SK-N-SH treated with all-trans-retinoic acid at 6 μM for 48 hours (cell line): Measurements from ENCODE around the gene TESK1.

Source experiments
- ATAC-seq: fragments of 200-7000 bp; cut with Tn5 transposase; 3 replicates; pipeline ENCODE4 v1.9.1; 2020; ENCODE audit warnings: mild to moderate bottlenecking, moderate library complexity
- ARNTL ChIP-seq: fragments of 450-650 bp; formaldehyde crosslinking; IDR thresholded peaks from 2 replicates; pipeline ENCODE4 v1.5.0; 2020; ENCODE audit warnings: low read depth, mild to moderate bottlenecking, moderate library complexity, borderline replicate concordance
- BACH2 ChIP-seq: fragments of 250-450 bp; sonication (Bioruptor Pico); IDR thresholded peaks from 2 replicates; pipeline ENCODE4 v1.9.0; 2021; ENCODE audit warnings: mild to moderate bottlenecking, borderline replicate concordance
- CSDC2 ChIP-seq: fragments of 250-450 bp; sonication (Bioruptor Pico); IDR thresholded peaks from 2 replicates; pipeline ENCODE4 v1.5.0; 2020; ENCODE audit warnings: mild to moderate bottlenecking, moderate library complexity
- ESRRG ChIP-seq: fragments of 250-450 bp; sonication (Bioruptor Pico); IDR thresholded peaks from 2 replicates; pipeline ENCODE4 v1.6.1; 2021; ENCODE audit warnings: mild to moderate bottlenecking
- GLIS3 ChIP-seq: fragments of 250-450 bp; sonication (Bioruptor Pico); IDR thresholded peaks from 2 replicates; pipeline ENCODE4 v1.5.0; 2020; ENCODE audit warnings: mild to moderate bottlenecking, moderate library complexity
- OSR1 ChIP-seq: fragments of 250-450 bp; sonication (Bioruptor Pico); IDR thresholded peaks from 2 replicates; pipeline ENCODE4 v1.8.0; 2022; ENCODE audit warnings: moderate library complexity, mild to moderate bottlenecking, inconsistent platforms
- PPARA ChIP-seq: fragments of 250-450 bp; sonication (Bioruptor Pico); IDR thresholded peaks from 2 replicates; pipeline ENCODE4 v1.5.0; 2020; ENCODE audit warnings: mild to moderate bottlenecking, borderline replicate concordance
- RARB ChIP-seq: fragments of 250-450 bp; sonication (Bioruptor Pico); IDR thresholded peaks from 2 replicates; pipeline ENCODE4 v1.8.0; 2021; ENCODE audit warnings: mild to moderate bottlenecking, moderate library complexity
- SNAI2 ChIP-seq: fragments of 250-450 bp; sonication (Bioruptor Pico); IDR thresholded peaks from 2 replicates; pipeline ENCODE4 v1.5.0; 2020; ENCODE audit warnings: mild to moderate bottlenecking, moderate library complexity
- TOX ChIP-seq: fragments of 250-450 bp; sonication (Bioruptor Pico); IDR thresholded peaks from 2 replicates; pipeline ENCODE4 v1.8.0; 2021; ENCODE audit warnings: mild to moderate bottlenecking, moderate library complexity, borderline replicate concordance
- ZC3H10 ChIP-seq: fragments of 250-450 bp; sonication (Bioruptor Pico); IDR thresholded peaks from 2 replicates; pipeline ENCODE4 v1.5.1; 2021; ENCODE audit warnings: mild to moderate bottlenecking, moderate library complexity
- ZFP3 ChIP-seq: fragments of 250-450 bp; sonication (Bioruptor Pico); IDR thresholded peaks from 2 replicates; pipeline ENCODE4 v1.5.0; 2020; ENCODE audit warnings: mild to moderate bottlenecking, moderate library complexity
- ZFP30 ChIP-seq: fragments of 450-650 bp; formaldehyde crosslinking; IDR thresholded peaks from 2 replicates; pipeline ENCODE4 v1.5.0; 2022; ENCODE audit warnings: mild to moderate bottlenecking, moderate library complexity
- ZNF565 ChIP-seq: fragments of 450-650 bp; formaldehyde crosslinking; conservative IDR thresholded peaks from 2 replicates; pipeline ENCODE4 v1.5.0; 2020; ENCODE audit warnings: low read depth, mild to moderate bottlenecking, moderate library complexity
- ZNF70 ChIP-seq: fragments of 450-650 bp; formaldehyde crosslinking; IDR thresholded peaks from 2 replicates; pipeline ENCODE4 v1.5.0; 2020; ENCODE audit warnings: mild to moderate bottlenecking, moderate library complexity
- ZNF8 ChIP-seq: fragments of 450-650 bp; formaldehyde crosslinking; IDR thresholded peaks from 2 replicates; pipeline ENCODE4 v1.5.0; 2020; ENCODE audit warnings: mild to moderate bottlenecking, moderate library complexity
- TF ChIP-seq, protein P1 (sequence below): fragments of 250-450 bp; sonication (Bioruptor Pico); IDR thresholded peaks from 2 replicates; pipeline ENCODE4 v1.8.0; 2021; ENCODE audit warnings: low read depth, mild to moderate bottlenecking, moderate library complexity, borderline replicate concordance
- TF ChIP-seq, protein P2 (sequence below): fragments of 250-450 bp; sonication (Bioruptor Pico); IDR thresholded peaks from 2 replicates; pipeline ENCODE4 v1.5.1; 2020; ENCODE audit warnings: low read depth, mild to moderate bottlenecking, moderate library complexity
- TF ChIP-seq, protein P3 (sequence below): fragments of 250-450 bp; sonication (Bioruptor Pico); IDR thresholded peaks from 2 replicates; pipeline ENCODE4 v1.5.0; 2020; ENCODE audit warnings: mild to moderate bottlenecking, moderate library complexity
- TF ChIP-seq, protein P4 (sequence below): fragments of 250-450 bp; sonication (Bioruptor Pico); IDR thresholded peaks from 2 replicates; pipeline ENCODE4 v1.5.1; 2021; ENCODE audit warnings: mild to moderate bottlenecking, moderate library complexity

TESK1 gene

DNA sequence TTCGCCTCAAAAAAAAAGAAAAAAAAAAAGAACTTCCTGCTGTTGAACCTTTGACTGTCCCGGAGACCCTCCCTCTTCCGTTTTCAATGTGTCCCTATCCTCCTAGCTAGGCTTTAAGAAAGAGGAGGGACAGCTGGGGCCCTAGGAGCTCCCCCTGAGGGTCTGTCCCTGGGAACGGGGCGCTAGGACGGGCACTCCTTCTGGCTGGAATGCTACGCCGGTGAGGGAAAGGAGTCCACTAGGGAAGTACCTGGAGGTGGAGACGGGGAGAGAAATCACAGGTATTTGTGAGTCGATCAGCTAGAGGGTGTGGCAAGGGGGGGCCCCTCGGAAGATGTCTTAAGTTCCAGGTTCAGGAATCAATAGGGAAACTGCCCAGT, 41.1 kb downstream of the TESK1 start (continued):
- TF ChIP-seq, protein P1, sequence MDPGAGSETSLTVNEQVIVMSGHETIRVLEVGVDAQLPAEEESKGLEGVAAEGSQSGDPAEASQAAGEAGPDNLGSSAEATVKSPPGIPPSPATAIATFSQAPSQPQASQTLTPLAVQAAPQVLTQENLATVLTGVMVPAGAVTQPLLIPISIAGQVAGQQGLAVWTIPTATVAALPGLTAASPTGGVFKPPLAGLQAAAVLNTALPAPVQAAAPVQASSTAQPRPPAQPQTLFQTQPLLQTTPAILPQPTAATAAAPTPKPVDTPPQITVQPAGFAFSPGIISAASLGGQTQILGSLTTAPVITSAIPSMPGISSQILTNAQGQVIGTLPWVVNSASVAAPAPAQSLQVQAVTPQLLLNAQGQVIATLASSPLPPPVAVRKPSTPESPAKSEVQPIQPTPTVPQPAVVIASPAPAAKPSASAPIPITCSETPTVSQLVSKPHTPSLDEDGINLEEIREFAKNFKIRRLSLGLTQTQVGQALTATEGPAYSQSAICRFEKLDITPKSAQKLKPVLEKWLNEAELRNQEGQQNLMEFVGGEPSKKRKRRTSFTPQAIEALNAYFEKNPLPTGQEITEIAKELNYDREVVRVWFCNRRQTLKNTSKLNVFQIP (CRISPR knock-in tag) = no peak
- no peak for TF ChIP-seq PPARA (CRISPR knock-in tag)
- no peak for TF ChIP-seq ARNTL
- TF ChIP-seq, all 23 proteins: peak for 0

DNA sequence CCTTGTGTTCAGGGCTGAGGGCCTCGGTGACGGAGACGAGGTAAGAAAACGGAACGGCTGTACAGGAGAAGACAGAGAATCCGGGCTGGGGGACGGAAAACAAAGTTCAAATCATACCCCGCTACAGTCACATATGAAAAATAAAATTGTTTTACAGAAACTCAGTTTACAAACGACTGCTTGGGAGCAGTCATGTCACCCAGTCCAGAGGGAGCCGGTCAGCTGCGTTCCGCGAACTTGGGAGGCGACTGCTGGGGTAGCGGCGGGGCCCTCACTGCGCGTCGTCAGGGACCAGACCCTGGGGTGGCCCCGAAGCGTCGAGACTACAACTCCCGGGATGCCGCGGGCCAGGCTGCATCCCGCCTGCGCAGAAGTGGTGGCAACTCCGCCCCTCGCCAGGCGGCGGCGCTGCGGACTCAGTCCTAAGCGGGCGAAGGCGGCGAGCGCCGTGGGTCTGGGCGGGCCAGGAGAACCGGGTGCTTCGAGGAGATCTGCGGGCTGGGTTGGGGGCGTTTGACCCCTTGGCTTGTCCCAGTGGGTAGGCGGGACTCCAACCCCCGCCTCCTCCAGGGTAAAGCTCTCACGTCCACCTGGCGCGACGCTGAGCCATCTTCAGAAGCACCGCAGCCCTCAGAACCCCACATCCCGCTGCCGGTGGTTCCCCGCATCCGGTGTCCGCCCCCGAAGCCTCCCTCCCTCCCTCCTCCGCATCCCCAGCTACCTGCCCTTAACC, 41.6 kb downstream of the TESK1 start:
- no peak for TF ChIP-seq RARB (CRISPR knock-in tag)
- no peak for TF ChIP-seq ZFP30
- TF ChIP-seq, protein P2, sequence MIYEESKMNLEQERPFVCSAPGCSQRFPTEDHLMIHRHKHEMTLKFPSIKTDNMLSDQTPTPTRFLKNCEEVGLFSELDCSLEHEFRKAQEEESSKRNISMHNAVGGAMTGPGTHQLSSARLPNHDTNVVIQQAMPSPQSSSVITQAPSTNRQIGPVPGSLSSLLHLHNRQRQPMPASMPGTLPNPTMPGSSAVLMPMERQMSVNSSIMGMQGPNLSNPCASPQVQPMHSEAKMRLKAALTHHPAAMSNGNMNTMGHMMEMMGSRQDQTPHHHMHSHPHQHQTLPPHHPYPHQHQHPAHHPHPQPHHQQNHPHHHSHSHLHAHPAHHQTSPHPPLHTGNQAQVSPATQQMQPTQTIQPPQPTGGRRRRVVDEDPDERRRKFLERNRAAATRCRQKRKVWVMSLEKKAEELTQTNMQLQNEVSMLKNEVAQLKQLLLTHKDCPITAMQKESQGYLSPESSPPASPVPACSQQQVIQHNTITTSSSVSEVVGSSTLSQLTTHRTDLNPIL (CRISPR knock-in tag) = no peak
- no peak for TF ChIP-seq BACH2 (CRISPR knock-in tag)
- no peak for TF ChIP-seq CSDC2
- TF ChIP-seq, protein P3, sequence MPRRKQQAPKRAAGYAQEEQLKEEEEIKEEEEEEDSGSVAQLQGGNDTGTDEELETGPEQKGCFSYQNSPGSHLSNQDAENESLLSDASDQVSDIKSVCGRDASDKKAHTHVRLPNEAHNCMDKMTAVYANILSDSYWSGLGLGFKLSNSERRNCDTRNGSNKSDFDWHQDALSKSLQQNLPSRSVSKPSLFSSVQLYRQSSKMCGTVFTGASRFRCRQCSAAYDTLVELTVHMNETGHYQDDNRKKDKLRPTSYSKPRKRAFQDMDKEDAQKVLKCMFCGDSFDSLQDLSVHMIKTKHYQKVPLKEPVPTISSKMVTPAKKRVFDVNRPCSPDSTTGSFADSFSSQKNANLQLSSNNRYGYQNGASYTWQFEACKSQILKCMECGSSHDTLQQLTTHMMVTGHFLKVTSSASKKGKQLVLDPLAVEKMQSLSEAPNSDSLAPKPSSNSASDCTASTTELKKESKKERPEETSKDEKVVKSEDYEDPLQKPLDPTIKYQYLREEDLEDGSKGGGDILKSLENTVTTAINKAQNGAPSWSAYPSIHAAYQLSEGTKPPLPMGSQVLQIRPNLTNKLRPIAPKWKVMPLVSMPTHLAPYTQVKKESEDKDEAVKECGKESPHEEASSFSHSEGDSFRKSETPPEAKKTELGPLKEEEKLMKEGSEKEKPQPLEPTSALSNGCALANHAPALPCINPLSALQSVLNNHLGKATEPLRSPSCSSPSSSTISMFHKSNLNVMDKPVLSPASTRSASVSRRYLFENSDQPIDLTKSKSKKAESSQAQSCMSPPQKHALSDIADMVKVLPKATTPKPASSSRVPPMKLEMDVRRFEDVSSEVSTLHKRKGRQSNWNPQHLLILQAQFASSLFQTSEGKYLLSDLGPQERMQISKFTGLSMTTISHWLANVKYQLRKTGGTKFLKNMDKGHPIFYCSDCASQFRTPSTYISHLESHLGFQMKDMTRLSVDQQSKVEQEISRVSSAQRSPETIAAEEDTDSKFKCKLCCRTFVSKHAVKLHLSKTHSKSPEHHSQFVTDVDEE (CRISPR knock-in tag) = no peak
- TF ChIP-seq ZC3H10 (CRISPR knock-in tag) = no peak
- TF ChIP-seq, all 23 proteins: peak for 0
- peak; percentile 98 for ATAC-seq

DNA sequence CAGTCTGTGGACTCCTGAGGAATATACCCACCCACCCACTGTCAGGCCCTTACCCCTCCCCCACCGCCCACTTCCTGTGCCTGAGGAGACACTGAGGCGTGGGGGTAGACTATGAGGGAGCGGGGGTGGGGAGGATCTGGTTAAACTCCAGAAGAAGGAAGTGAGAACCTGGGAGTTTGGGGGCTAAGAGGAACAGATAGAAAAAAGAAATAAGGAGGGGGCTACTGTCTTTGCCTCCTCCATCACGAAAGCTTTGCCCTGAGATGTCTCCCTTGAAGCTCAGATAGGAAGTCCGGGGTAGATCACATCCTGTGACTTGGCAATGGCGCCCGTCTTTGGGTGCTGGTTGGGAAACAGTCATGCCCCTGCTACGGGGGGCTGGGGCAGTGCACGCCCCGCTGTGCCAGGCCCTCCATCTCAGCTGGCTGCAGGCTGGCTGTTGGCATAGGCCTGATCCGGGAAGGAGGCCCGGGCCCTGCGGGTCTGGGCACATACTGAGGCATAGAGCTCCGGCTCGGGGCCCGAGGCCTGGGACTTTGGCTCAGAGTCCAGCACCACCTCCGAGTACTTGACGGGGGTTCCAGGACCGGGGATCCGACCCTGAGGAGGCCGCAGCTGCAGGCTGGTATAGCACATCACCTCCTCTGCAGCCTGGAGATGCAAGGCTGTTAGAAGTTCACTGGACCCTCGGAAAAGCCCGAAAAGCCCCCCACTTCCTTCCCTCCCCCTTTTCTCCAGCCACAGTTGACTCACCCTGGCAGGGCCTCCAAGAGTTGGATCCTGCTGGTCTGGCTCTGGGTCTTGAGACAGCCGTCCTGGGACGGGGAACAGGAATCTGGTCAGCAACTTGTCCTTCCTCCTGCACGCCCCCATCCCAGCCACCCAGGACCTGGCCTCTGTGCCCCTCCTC, 44.6 kb downstream of the TESK1 start:
- no peak for ATAC-seq
- TF ChIP-seq ZNF8 (CRISPR knock-in tag) (no peak), ZFP3 (CRISPR knock-in tag) (no peak), OSR1 (CRISPR knock-in tag) (no peak), ESRRG (CRISPR knock-in tag) (no peak), BACH2 (CRISPR knock-in tag) (no peak), GLIS3 (no peak)

DNA sequence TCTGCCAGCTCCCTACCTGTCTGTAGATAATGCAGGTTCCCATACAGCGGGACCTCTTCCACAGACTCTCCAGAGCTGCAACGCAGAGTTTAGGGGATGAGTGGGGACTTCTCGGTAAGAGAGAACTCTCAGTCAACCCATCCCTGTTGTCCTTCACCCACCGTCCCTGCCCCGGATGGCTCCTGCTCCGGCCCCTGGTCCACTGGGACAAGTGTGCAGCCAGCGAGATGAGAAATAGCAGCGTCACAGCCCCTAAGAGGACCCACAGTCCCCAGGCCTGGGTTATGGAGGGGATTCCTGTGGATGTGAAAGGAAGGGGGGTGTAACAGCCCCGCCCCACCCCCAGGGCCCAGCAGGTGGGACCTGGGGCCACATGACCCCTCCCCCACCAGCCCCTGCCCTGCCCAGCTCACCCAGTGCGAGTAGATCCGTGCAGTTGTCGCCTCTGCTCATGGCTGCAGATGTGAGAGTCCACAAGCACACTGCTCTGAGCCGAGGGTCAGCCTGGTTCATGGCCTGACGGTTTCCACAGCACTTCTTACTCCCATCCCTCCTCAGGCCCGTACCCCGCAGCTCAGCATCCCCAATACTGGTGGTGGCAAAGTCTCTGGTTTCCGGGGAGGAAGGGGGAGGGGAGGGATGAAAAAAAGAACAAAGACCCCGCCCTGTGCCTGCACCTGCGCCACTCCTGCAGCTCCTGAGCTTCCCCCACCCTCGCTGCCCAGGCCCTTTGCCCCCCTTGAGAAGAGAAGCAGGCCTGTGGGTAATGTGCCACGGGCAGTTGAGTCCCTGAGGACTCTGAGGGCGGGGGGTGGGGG, 45.5 kb downstream of the TESK1 start, which contains the start of gene SIT1:
TSS of gene SIT1 (minus strand) at position 591 of the 818 bp plus-strand sequence. CDS start at position 513, 78 bp downstream.
- no peak for ATAC-seq
- TF ChIP-seq ZNF8 (CRISPR knock-in tag) = no peak
- TF ChIP-seq TOX (CRISPR knock-in tag) = no peak
- no peak for TF ChIP-seq BACH2 (CRISPR knock-in tag)
- no peak for TF ChIP-seq ARNTL
- no peak for TF ChIP-seq ZNF565 (CRISPR knock-in tag)
- TF ChIP-seq RARB (CRISPR knock-in tag) = no peak
- TF ChIP-seq, protein P3 (CRISPR knock-in tag) = no peak
- no peak for TF ChIP-seq SNAI2
- TF ChIP-seq, protein P4, sequence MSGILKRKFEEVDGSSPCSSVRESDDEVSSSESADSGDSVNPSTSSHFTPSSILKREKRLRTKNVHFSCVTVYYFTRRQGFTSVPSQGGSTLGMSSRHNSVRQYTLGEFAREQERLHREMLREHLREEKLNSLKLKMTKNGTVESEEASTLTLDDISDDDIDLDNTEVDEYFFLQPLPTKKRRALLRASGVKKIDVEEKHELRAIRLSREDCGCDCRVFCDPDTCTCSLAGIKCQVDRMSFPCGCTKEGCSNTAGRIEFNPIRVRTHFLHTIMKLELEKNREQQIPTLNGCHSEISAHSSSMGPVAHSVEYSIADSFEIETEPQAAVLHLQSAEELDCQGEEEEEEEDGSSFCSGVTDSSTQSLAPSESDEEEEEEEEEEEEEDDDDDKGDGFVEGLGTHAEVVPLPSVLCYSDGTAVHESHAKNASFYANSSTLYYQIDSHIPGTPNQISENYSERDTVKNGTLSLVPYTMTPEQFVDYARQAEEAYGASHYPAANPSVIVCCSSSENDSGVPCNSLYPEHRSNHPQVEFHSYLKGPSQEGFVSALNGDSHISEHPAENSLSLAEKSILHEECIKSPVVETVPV = no peak
- no peak for TF ChIP-seq ZNF70 (CRISPR knock-in tag)
- TF ChIP-seq, protein P2 (CRISPR knock-in tag) = no peak
